Vagina (tissue), 2 donors: Measurements from ENCODE around the gene KHDC1L. TPM values are rescaled to one million over a fixed set of nuclear protein-coding genes. Genes with fewer than 3 reads are reported as not detected.

Experiments
- DNase-seq, 2 donors: peaks; one replicate each; pipeline ENCODE4 v3.0.0-alpha.2; 2017; ENCODE audit errors: extremely low spot score in 2 of 2
- H3K27ac ChIP-seq: fragments of 200-600 bp; sonication (generic); one replicate; pipeline ENCODE4 v1.5.1; 2019
- H3K27me3 ChIP-seq: fragments of 200-600 bp; sonication (generic); one replicate; pipeline ENCODE4 v1.5.1; 2019
- H3K36me3 ChIP-seq, 2 donors: fragments of 200-600 bp; sonication (generic); one replicate each; pipeline ENCODE4 v1.5.1; 2017 to 2019
- H3K4me1 ChIP-seq: fragments of 200-600 bp; sonication (generic); one replicate; pipeline ENCODE4 v1.5.1; 2019
- H3K4me3 ChIP-seq, 2 donors: fragments of 200-600 bp; sonication (generic); 1 replicate in 1 of 2; 2 replicates in 1 of 2; pipeline ENCODE4 v1.5.1; 2016 to 2019
- H3K9me3 ChIP-seq: fragments of 200-600 bp; sonication (generic); one replicate; pipeline ENCODE4 v1.5.1; 2019
- POLR2A ChIP-seq, 2 donors: fragments of 450-650 bp; IDR thresholded peaks; one replicate each; pipeline ENCODE4 v1.6.1; 2017; ENCODE audit warnings: antibody characterized with exemption in 2 of 2, mild to moderate bottlenecking in 2 of 2, moderate library complexity in 2 of 2
- POLR2AphosphoS5 ChIP-seq, 2 donors: sonication (generic); formaldehyde crosslinking; IDR thresholded peaks; one replicate each; pipeline ENCODE4 v1.9.0; 2017; ENCODE audit warnings: antibody characterized with exemption in 2 of 2, mild to moderate bottlenecking in 2 of 2, low read depth in 1 of 2; ENCODE audit not compliant: insufficient read depth in 1 of 2
- intact Hi-C: fragments of 100-400 bp; cut with DNase I; formaldehyde crosslinking; loops from one replicate; pipeline ENCODE4 v1.15.1; 2023
- total RNA-seq: library from RNA; depleted of rRNA; stranded (reverse); fragments of >200 nt; gene quantifications from one replicate; pipeline ENCODE4 v1.2.3, GENCODE V29; 2016
- TF ChIP-seq, protein P1 (sequence below), 3 experiments: fragments of 450-650 bp in 2 of 3; fragments of 200-600 bp in 1 of 3; sonication (generic) in 1 of 3; IDR thresholded peaks; one replicate each; pipeline ENCODE4 v1.5.1; 2017 to 2019; ENCODE audit warnings: antibody characterized with exemption in 3 of 3, mild to moderate bottlenecking in 2 of 3, moderate library complexity in 2 of 3

Gene KHDC1L
- total RNA-seq, 1 donor from 2014 or later: not detected

DNA sequence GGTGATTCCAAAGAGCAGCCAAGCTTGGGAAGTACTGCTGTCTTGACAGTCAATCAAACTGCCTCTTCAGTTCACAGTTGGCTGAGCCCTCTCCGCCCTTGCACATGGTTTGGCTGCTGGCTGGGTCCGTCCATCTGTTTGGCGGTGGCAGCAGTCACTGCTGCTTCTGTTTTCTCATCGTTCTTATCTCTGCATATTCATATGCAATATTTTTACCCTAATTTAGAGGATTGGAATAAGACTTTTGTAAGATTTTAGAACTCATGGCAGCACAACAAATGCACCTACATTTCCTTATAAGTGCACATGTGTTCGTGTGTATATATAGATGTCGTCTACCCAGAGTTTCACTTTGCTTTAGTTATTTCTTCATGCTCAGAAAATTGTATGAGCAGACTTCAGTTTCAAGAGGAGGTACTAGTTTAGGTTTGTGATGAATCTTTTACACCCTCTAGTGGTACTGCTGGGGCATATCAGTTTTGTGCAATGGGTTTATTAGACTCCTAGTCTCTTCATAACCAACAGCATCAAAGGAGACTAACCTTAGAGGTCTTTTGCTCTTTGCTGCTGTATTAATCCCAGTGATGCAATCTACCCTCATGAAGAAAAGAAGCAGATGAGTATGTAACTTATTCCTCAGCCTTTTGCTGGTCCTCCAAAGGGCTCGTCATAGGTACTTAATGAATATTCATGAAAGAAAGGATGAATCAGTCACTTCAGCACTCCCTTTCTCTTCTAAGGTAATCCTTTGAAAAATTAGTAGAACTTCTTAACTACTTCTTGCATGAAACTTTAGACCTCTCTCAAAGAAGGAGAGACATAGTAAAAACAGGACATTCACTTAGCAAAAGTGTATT is 44.3 kb downstream of the KHDC1L start:
- no peaks in the 10 kb centered on the region for H3K9me3 ChIP-seq
- no peak overlapping the region for H3K27ac ChIP-seq
- H3K36me3 ChIP-seq: no peaks in the 10 kb centered on the region
- TF ChIP-seq POLR2AphosphoS5 (IDR thresholded peaks at IDR 0.05; ENCODE audit: insufficient read depth in 1 of 2, low read depth in 1 of 2): no peak
- TF ChIP-seq, protein P1, sequence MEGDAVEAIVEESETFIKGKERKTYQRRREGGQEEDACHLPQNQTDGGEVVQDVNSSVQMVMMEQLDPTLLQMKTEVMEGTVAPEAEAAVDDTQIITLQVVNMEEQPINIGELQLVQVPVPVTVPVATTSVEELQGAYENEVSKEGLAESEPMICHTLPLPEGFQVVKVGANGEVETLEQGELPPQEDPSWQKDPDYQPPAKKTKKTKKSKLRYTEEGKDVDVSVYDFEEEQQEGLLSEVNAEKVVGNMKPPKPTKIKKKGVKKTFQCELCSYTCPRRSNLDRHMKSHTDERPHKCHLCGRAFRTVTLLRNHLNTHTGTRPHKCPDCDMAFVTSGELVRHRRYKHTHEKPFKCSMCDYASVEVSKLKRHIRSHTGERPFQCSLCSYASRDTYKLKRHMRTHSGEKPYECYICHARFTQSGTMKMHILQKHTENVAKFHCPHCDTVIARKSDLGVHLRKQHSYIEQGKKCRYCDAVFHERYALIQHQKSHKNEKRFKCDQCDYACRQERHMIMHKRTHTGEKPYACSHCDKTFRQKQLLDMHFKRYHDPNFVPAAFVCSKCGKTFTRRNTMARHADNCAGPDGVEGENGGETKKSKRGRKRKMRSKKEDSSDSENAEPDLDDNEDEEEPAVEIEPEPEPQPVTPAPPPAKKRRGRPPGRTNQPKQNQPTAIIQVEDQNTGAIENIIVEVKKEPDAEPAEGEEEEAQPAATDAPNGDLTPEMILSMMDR (IDR thresholded peaks at IDR 0.05): peak in 2 of 3 experiments; percentile 33 to 58
- no peak for TF ChIP-seq POLR2A (IDR thresholded peaks at IDR 0.05)
- no peaks in the 10 kb centered on the region for H3K4me1 ChIP-seq
- no peak for DNase-seq
- no peaks in the 10 kb centered on the region for H3K27me3 ChIP-seq
- intact Hi-C loops: loop anchor here (10.0 kb wide), 1 partner anchor 766 kb away; no protein-coding TSS in a partner anchor
- H3K4me3 ChIP-seq: peak overlapping the region; percentile 1 to 27

DNA sequence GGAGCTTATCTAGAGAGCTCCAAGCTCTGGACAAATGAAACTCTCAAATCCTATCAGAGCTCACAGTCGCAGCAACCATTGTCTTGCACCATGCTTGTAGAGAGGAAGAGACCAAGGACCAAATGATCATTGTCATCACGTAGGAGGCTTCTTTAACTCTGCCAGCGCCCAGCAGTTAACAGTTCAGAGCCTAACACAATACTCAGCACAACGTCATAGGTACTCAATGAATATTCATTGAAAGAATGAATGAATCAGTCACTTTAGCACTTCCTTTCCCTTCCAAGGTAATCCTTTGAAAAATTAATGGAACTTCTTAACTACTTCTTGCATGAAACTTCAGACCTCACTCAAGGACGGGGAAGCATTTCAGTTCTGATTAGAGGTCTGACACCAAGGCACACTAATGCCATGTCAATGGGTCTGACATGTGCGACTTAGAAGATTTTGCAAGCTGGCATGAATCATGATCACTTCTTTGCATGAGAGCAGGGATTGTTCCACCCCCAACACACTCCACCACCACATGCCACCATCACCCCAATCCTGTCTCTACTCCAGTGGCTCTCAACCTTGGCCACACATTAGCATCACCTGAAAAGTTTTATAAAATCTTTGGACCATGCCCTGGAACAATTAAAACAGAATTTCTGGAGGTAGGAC is 45.1 kb downstream of the KHDC1L start:
- no peak overlapping the region for H3K27ac ChIP-seq
- H3K4me1 ChIP-seq: no peaks in the 10 kb centered on the region
- intact Hi-C loops: loop anchor here (10.0 kb wide), 1 partner anchor 765 kb away; no protein-coding TSS in a partner anchor
- no peak for DNase-seq
- no peaks in the 10 kb centered on the region for H3K9me3 ChIP-seq
- no peaks in the 10 kb centered on the region for H3K27me3 ChIP-seq
- TF ChIP-seq POLR2A (IDR thresholded peaks at IDR 0.05) (no peak), POLR2AphosphoS5 (IDR thresholded peaks at IDR 0.05; ENCODE audit: insufficient read depth in 1 of 2, low read depth in 1 of 2) (no peak)
- TF ChIP-seq, protein P1 (IDR thresholded peaks at IDR 0.05): no peak
- H3K36me3 ChIP-seq: no peaks in the 10 kb centered on the region
- H3K4me3 ChIP-seq: peak overlapping the region in 1 of 2 donors; percentile 1

DNA sequence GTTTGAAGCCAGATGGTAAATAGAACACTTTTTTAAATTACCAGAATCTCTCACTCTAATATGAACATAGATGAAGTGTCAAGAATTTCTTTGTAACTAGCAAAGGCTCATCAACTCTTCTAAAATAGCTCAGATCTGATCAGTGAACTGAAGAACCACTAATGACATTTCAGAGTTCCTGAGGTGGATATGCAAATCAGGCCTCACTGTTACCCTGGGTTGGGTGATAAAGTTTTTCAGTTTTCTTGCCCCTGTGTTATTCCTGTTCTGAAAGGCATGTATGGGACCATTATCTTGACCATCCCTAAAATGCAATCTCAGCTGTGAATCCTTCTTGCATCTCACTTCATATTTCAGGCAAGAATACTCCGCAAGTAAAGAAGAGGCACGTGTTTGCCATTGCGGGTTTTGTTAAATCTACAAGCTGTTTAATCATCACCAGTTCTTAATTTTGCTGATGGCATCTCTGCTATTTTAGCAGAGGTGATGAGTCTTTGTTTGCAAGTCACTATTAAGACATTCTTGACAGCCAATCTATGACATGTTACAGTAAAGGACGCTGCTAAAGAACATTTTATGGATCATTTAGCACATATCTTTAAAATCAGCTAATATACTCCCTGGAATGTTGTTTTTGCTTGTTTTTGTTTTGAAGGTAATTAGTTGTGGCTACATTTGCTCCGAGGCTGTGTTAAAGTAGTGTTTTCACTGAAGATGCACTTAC is 47.9 kb downstream of the KHDC1L start:
- Histone ChIP-seq H3K4me3 (no peak overlapping the region), H3K9me3 (no peaks in the 10 kb centered on the region), H3K36me3 (no peaks in the 10 kb centered on the region), H3K27me3 (no peaks in the 10 kb centered on the region), H3K4me1 (no peaks in the 10 kb centered on the region), H3K27ac (no peak overlapping the region)
- TF ChIP-seq, protein P1 (IDR thresholded peaks at IDR 0.05): no peak
- TF ChIP-seq POLR2A (IDR thresholded peaks at IDR 0.05) (no peak), POLR2AphosphoS5 (IDR thresholded peaks at IDR 0.05; ENCODE audit: insufficient read depth in 1 of 2, low read depth in 1 of 2) (no peak)
- intact Hi-C loops: no loop called here
- no peak for DNase-seq

DNA sequence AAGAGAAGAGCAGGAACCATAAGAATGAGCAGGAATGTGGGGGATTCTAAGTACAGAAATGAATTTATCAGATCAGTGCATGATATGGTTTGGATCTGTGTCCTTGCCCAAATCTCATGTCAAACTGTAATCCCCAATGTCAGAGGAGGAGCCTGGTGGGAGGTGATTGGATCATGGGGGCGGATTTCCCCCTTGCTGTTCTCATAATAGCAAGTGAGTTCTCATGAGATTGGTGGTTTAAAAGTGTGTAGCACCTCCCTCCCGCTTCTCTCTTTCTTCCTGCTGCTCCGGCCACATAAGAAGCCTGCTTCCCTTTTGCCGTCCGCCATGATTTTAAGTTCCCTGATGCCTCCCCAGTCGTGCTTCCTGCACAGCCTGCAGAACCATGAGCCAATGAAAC is 49.2 kb downstream of the KHDC1L start:
- H3K36me3 ChIP-seq: no peaks in the 10 kb centered on the region
- H3K4me3 ChIP-seq: no peak overlapping the region
- no peaks in the 10 kb centered on the region for H3K27me3 ChIP-seq
- no peak for DNase-seq
- no peaks in the 10 kb centered on the region for H3K4me1 ChIP-seq
- TF ChIP-seq POLR2A (IDR thresholded peaks at IDR 0.05) (no peak), POLR2AphosphoS5 (IDR thresholded peaks at IDR 0.05; ENCODE audit: insufficient read depth in 1 of 2, low read depth in 1 of 2) (no peak)
- TF ChIP-seq, protein P1 (IDR thresholded peaks at IDR 0.05): no peak
- intact Hi-C loops: no loop called here
- no peak overlapping the region for H3K27ac ChIP-seq
- no peaks in the 10 kb centered on the region for H3K9me3 ChIP-seq
